T-helper 2 cell treated with Interferon-gamma antibody and Interleukin-4, amounts not matched to agents 5 μg/mL and 100 μg/mL, for 36 hours (primary cell): ENCODE data around the gene PPCDC.

ENCODE experiments used
- DNase-seq: peaks from one replicate; pipeline ENCODE4 v3.0.0; 2021; ENCODE audit warnings: low spot score
- H3K27ac Mint-ChIP-seq: one replicate; pipeline ENCODE4 v1.8.0; 2021; ENCODE audit warnings: mild to moderate bottlenecking, mixed read lengths
- H3K27me3 Mint-ChIP-seq: one replicate; pipeline ENCODE4 v1.8.0; 2021; ENCODE audit warnings: low read depth, mixed read lengths
- H3K36me3 Mint-ChIP-seq: one replicate; pipeline ENCODE4 v1.8.0; 2021; ENCODE audit warnings: low read depth, mixed read lengths
- H3K4me1 Mint-ChIP-seq: one replicate; pipeline ENCODE4 v1.8.0; 2021; ENCODE audit warnings: low read depth, mixed read lengths
- H3K4me3 Mint-ChIP-seq: one replicate; pipeline ENCODE4 v1.8.0; 2022; ENCODE audit warnings: mild to moderate bottlenecking, moderate library complexity, mixed read lengths
- H3K9me3 Mint-ChIP-seq: one replicate; pipeline ENCODE4 v1.8.0; 2021; ENCODE audit warnings: mixed read lengths

Gene PPCDC

DNA sequence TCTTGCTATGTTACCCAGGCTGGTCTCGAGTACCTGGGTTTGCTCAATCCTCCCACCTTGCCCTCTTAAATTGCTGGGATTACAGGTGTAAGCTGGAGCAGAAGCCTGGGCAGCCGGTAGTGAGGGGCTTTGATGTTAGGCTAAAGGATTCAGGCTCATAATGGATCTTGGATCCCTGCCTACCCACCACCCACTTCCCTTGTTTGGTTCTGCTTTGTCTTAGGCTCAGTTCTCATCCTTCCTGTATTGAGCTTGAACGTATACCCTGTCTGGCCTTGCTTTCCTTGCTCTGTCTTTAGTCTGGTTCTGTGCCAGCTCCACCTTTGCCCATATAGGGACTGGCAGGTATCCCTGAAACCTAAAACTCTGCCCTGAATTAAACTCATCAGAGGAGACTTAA, 1.7 kb downstream of the PPCDC start:
- Mint-ChIP-seq H3K27me3 (no peaks in the 10 kb centered on the region), H3K27ac (peak overlapping the region; percentile 77)

DNA sequence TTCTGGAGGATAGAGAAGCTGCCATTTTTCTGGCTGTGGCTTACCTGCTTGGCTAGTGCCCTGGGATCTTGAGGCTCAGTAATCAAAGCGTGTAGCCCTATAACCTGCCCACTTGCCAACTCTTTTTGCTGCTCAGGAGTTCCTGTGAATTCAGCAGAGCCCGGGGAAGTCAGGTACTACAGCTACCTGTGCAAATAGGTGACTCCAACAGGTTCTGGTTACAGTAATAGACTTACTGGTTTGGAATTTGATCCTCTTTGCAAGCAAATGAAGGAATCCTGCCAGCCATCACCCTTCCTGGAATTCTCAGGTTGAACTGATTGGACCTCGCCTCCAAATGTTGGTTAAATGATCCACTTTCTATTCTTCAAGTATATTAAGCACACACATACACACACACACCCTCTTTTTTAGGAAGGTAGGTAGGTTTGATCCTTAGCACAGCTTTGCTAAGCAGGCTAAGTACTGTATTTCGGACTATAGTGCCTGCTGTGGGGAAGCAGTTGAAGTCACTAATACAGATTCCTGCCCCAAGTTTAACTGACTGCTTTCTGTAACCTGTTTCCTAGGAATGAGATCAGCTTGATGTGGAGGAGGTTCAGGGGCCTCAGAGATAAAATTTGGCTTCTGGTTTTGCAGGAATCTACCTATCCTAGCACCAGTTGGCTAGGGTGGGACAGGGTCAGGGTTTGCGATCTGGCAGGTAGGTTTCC, 2.3 kb downstream of the PPCDC start:
- H3K9me3 Mint-ChIP-seq, result no peaks in the 10 kb centered on the region
- DNase-seq, result no peak
- peak overlapping the region; percentile 77 for H3K27ac Mint-ChIP-seq
- peaks cover 24% of the 10 kb centered on the region for H3K4me1 Mint-ChIP-seq
- peak overlapping the region; percentile 92 for H3K4me3 Mint-ChIP-seq
- H3K27me3 Mint-ChIP-seq, result no peaks in the 10 kb centered on the region
- peaks cover 6% of the 10 kb centered on the region for H3K36me3 Mint-ChIP-seq

More for the DNA sequence above, 1.7 kb downstream of the PPCDC start:
- DNase-seq, result no peak
- Mint-ChIP-seq H3K36me3 (peaks cover 6% of the 10 kb centered on the region), H3K4me3 (peak overlapping the region; percentile 92), H3K4me1 (peaks cover 22% of the 10 kb centered on the region), H3K9me3 (no peaks in the 10 kb centered on the region)

DNA sequence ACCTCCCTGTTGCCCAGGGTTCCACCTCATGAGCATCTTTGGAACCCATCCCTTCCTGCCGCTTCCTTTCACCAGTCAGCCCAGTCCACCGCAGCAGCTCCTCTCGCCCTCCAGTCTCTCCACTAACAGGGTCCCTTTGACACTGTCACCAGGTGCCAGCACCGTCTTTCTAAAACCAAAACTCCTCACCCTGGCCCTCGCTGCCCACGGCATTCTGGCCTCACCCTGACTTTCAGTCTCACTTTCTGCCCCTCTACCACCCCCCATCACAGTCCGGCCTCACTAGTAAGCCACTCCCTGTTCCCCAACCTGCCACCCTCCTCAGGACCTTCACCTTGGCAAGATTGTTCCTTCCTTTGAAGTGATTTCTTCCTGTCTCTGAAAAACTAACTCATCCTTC, 4.2 kb downstream of the PPCDC start:
- H3K27ac Mint-ChIP-seq, result no peak overlapping the region
- H3K36me3 Mint-ChIP-seq, result peaks cover 10% of the 10 kb centered on the region
- H3K27me3 Mint-ChIP-seq, result no peaks in the 10 kb centered on the region
- H3K9me3 Mint-ChIP-seq, result no peaks in the 10 kb centered on the region
- no peak for DNase-seq
- peaks cover 39% of the 10 kb centered on the region for H3K4me1 Mint-ChIP-seq
- H3K4me3 Mint-ChIP-seq, result no peak overlapping the region

DNA sequence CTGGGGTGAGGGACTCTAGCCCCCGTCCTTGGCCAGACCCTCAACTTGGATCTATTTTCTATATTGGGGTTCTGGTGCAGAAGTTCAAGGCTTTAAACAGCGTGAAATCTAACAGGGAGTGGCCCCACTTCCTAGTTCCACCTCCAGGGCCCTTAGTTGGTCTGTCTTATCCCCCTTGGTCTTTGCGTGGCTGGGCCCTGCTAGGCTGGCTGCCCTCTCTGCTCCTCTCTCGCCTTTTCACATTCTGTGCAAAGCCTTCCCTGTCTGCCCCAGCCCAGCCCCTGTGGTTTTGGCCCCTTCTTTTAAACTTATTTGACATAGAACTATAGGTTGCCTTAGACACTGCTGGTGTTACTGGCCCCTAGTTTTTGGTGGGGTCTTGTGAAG, 5.6 kb downstream of the PPCDC start:
- Mint-ChIP-seq H3K36me3 (peaks cover 10% of the 10 kb centered on the region), H3K27me3 (no peaks in the 10 kb centered on the region), H3K4me3 (no peak overlapping the region), H3K4me1 (peaks cover 41% of the 10 kb centered on the region), H3K27ac (peak overlapping the region; percentile 86), H3K9me3 (no peaks in the 10 kb centered on the region)
- no peak for DNase-seq

DNA sequence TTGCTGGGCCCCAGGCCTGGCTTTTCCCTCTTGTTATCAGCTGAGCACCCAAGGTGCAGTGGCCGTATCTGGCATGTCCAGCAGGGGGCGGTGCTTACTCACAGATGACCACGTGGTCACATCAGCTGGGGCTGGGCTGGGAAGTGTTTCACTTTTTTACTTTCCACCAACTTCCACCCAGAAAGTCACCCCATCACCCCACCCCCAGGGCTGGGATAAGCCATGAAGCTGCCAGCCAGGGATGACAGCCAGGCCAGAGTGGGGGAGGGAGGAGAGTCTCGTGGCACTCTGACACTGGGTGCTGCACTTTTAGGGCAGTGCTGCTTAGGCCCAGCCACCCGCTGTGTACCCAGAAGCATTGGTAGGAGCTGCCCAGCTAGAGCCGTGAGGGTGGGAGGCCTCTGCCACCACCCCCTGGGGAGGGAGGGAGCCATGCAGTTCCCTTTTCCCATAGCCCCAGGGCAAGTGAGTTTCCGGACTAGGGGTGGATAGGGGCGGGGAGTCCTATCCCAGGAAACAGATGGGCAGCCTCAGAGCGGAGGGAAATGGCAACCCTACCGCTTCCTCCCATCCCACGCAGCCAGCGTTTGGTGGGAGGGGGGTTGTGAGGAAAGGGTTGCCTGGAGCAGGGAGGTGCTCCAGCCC, 6.1 kb downstream of the PPCDC start:
- peak; percentile 81 for DNase-seq
- Mint-ChIP-seq H3K36me3 (peaks cover 10% of the 10 kb centered on the region), H3K4me3 (peak overlapping the region; percentile 63), H3K4me1 (peaks cover 37% of the 10 kb centered on the region), H3K27ac (peak overlapping the region; percentile 86), H3K27me3 (no peaks in the 10 kb centered on the region), H3K9me3 (no peaks in the 10 kb centered on the region)

DNA sequence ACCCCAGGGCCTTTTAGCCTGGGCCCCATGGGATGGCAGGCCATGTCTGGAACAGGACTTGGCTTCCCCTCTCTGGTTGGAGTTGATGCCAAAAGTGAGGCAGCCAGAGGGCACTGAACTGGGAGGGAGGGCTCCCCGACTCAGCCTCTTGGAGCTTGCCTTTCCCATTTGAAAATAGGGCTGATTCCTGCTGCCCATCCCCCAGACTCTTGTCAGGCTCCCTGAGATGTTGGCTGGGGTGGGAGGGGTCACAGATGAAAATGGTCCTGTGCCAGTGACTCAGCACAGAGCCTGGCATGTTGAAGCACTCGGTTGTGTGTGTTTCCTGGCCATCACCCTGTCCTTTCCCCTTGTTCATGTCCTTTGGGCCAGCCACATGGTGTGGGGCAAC, 6.6 kb downstream of the PPCDC start:
- Mint-ChIP-seq H3K4me1 (peaks cover 32% of the 10 kb centered on the region), H3K4me3 (no peak overlapping the region), H3K27ac (no peak overlapping the region), H3K27me3 (no peaks in the 10 kb centered on the region), H3K36me3 (peaks cover 10% of the 10 kb centered on the region), H3K9me3 (no peaks in the 10 kb centered on the region)
- DNase-seq, result no peak

DNA sequence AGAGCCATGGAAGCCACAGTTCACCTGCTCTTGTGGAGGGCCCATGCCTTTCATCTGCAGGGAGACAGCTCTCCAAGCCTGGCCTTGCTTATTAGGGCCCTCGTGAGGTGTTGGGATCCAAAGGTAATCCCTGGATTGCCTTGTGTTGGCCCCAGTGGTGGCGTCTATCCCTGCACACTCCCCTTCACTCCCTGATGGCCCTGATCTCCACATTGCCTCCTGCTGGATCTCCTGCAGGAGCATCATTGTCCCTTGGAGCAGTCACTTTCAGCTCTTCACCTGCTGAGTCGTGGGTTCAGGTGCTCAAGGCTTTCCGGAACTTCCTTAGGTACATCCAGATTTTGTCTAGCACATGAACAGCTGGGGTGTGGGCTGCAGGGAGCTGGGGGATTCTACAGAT, 7.0 kb downstream of the PPCDC start:
- Mint-ChIP-seq H3K36me3 (peaks cover 8% of the 10 kb centered on the region), H3K27ac (no peak overlapping the region)

DNA sequence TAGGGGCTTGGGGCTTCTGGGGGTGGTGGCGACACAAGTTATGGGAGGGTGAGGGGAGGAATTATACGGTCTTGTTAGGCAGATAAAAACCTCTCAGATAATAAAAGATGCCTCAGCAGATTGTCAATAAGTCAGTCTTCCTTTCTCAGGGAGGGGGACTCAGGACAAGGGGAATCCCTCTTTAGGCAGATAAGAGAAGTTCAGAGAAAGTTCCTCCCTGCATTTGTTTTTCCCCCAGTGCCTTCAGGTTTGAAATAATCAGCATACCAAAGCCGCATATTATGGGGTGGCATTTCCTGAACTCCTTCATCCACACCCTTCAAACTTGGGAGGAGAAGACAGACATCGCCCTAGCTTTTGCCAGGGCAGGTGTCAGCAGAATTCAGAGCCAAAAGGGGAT, 8.5 kb downstream of the PPCDC start:
- H3K4me1 Mint-ChIP-seq, result peaks cover 34% of the 10 kb centered on the region
- peak overlapping the region; percentile 14 for H3K4me3 Mint-ChIP-seq
- H3K9me3 Mint-ChIP-seq, result no peaks in the 10 kb centered on the region
- H3K27ac Mint-ChIP-seq, result peak overlapping the region; percentile 60
- peaks cover 14% of the 10 kb centered on the region for H3K36me3 Mint-ChIP-seq
- DNase-seq, result no peak
- no peaks in the 10 kb centered on the region for H3K27me3 Mint-ChIP-seq

More for the DNA sequence above, 7.0 kb downstream of the PPCDC start:
- no peak overlapping the region for H3K4me3 Mint-ChIP-seq
- DNase-seq, result no peak
- H3K4me1 Mint-ChIP-seq, result peaks cover 28% of the 10 kb centered on the region
- H3K27me3 Mint-ChIP-seq, result no peaks in the 10 kb centered on the region
- H3K9me3 Mint-ChIP-seq, result no peaks in the 10 kb centered on the region

DNA sequence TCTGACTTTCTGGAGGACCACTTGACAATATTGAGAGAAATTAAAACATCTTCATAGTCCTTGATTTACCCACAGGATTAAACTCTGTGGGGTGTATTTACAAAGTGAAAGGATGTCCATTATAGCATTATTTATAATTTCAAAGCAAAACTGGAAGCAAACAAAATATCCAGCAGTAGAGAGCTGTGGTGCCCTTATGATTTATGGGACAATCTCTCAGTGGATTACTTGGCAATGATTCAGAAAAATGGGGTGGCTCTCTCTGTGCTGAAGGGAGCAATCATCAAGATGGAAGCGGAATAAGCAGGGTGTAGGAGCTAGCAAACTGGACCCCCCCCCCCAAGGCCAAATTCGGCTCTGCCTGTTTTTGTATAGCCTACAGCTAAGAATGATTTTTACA, 9.0 kb downstream of the PPCDC start:
- DNase-seq, result no peak
- Mint-ChIP-seq H3K27ac (no peak overlapping the region), H3K4me1 (peaks cover 39% of the 10 kb centered on the region), H3K27me3 (no peaks in the 10 kb centered on the region), H3K9me3 (no peaks in the 10 kb centered on the region), H3K36me3 (peaks cover 17% of the 10 kb centered on the region), H3K4me3 (no peak overlapping the region)

DNA sequence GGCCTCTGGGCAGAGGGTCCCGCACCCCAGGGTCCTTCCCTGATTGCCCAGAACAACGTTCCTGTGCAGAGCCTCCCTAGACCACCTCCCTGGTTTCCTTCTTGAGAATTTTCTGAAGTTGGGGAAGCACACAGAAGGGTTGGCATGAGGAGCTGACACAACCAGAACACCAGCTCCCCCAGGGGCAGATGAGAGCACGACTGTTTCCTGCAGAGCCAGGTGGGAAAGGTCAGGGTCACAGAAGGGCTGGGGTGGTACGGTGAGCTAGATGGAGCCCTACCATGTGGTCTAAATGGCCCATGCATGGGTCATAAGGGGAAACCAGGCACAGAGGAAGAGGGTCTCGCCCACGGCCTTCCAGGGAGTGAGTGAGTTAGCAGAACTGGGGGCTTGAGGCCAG, 10.4 kb downstream of the PPCDC start:
- no peak overlapping the region for H3K27ac Mint-ChIP-seq
- DNase-seq, result no peak
- peaks cover 21% of the 10 kb centered on the region for H3K36me3 Mint-ChIP-seq
- H3K27me3 Mint-ChIP-seq, result no peaks in the 10 kb centered on the region
- peaks cover 53% of the 10 kb centered on the region for H3K4me1 Mint-ChIP-seq
- no peak overlapping the region for H3K4me3 Mint-ChIP-seq
- no peaks in the 10 kb centered on the region for H3K9me3 Mint-ChIP-seq

DNA sequence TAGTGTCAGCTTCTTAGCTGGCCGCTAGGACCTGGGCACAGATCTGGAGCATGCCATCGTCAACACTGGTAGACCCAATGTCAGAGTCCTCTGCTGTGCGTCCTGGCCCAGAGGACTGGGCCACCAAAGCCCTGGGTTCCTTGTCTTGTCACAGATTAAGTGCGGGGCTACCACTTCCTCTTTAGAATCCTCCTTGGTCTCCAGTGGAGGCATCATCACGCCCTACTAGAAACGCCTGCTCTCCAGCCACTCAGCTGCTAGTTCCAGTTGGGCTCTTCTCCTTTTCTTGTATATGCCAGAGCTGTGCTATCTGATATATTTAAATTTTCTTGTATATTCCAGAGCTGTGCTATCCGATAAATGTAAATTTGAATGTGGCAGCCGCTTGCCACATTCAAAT, 11.2 kb downstream of the PPCDC start:
- no peak overlapping the region for H3K27ac Mint-ChIP-seq

DNA sequence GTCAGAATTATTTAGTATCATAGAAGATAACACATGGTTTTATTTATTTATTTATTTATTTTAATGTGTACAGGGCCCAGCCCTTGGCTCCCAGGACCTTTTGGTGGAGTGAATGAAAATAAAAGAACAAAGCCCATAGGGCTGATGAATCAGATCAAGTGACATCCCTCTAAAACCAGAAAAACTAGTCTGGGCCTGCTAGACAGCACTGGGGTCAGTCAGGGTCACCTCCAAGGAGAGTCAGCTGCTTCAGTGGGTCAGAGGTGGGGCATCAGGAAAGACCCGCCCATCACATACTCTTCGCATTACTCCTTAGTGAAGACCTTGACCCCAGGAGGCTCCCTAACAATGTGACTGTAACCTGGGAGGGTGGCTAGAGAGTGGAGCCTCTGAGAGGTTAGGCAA, 12.8 kb downstream of the PPCDC start:
- peak overlapping the region; percentile 71 for H3K4me3 Mint-ChIP-seq

More for the DNA sequence above, 11.2 kb downstream of the PPCDC start:
- Mint-ChIP-seq H3K4me3 (no peak overlapping the region), H3K36me3 (peaks cover 18% of the 10 kb centered on the region), H3K27me3 (no peaks in the 10 kb centered on the region), H3K4me1 (peaks cover 54% of the 10 kb centered on the region), H3K9me3 (no peaks in the 10 kb centered on the region)
- no peak for DNase-seq

DNA sequence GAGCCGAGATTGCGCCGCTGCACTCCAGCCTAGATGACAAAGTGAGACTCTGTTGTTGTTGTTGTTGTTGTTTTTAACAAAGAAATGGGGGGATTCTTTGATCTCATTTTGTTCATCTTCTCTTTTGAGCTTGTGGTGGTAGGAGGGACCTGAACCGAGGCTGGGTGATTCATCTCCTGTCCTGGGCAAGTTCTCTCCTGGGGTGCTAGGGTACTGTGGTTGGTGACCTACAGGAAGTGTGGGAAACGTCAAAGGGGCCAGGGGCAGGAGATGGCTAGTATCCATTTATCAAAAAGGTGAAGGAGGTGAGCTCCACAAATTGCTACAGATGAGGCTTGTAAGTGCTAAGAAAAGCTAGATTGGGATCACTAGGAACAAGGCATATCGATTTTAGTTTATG, 14.3 kb downstream of the PPCDC start:
- Mint-ChIP-seq H3K4me1 (peaks cover 57% of the 10 kb centered on the region), H3K9me3 (no peaks in the 10 kb centered on the region)

More for the DNA sequence above, 12.8 kb downstream of the PPCDC start:
- H3K36me3 Mint-ChIP-seq, result peaks cover 19% of the 10 kb centered on the region
- H3K27me3 Mint-ChIP-seq, result no peaks in the 10 kb centered on the region
- H3K4me1 Mint-ChIP-seq, result peaks cover 61% of the 10 kb centered on the region
- no peak for DNase-seq
- H3K27ac Mint-ChIP-seq, result peak overlapping the region; percentile 82
- no peaks in the 10 kb centered on the region for H3K9me3 Mint-ChIP-seq

DNA sequence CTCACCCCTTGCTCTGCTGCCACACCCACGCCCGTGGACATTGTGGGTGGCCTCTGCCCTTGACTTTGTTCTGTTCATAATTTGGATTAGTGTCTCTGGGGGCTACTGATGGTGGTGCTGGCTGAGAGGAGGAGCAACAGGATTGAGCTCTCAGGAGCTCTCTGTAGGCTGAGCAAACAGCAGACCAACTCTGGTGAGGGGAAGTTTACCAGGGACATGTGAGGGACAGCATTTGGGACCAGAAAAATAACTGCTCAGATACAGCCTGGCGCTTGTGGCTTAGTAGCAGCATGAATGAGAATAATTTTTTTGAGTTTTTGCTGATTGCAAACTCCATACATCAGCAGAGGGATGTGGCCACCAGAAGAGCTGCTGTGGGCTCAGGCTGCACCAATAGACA, 14.8 kb downstream of the PPCDC start:
- peak overlapping the region; percentile 90 for H3K27ac Mint-ChIP-seq
- H3K9me3 Mint-ChIP-seq, result no peaks in the 10 kb centered on the region
- no peak for DNase-seq
- no peaks in the 10 kb centered on the region for H3K27me3 Mint-ChIP-seq
- peaks cover 20% of the 10 kb centered on the region for H3K36me3 Mint-ChIP-seq
- peak overlapping the region; percentile 71 for H3K4me3 Mint-ChIP-seq
- H3K4me1 Mint-ChIP-seq, result peaks cover 61% of the 10 kb centered on the region

More for the DNA sequence above, 14.3 kb downstream of the PPCDC start:
- Mint-ChIP-seq H3K27me3 (no peaks in the 10 kb centered on the region), H3K36me3 (peaks cover 18% of the 10 kb centered on the region), H3K27ac (peak overlapping the region; percentile 90), H3K4me3 (peak overlapping the region; percentile 71)
- DNase-seq, result peak; percentile 57
